PC-9 (cell line): ENCODE measurements around the gene SALL3. TPM values are rescaled to one million over a fixed set of nuclear protein-coding genes. Genes with fewer than 3 reads are reported as not detected.

Experiments
- BruUV-seq: library from RNA; stranded (reverse); fragments of 400-500 nt; replicated peaks from 2 replicates; lab custom pipeline; 2021; lab: Mats Ljungman, UMichigan
- CTCF ChIA-PET: fragments of 300-600 bp; sonication (Branson Sonifier 250); formaldehyde crosslinking; loops from one replicate; lab custom pipeline; 2022; ENCODE audit warnings: antibody characterized with exemption; lab: Charles Lee
- POLR2A ChIA-PET: fragments of 300-600 bp; sonication (Branson Sonifier 250); formaldehyde crosslinking; loops from one replicate; lab custom pipeline; 2022; ENCODE audit warnings: antibody characterized with exemption; ENCODE audit not compliant: unreplicated experiment; lab: Charles Lee
- DNase-seq, 2 experiments: peaks; one replicate each; pipeline versions ENCODE4 v3.0.0 to v3.0.0-alpha.2; 2015 to 2022; ENCODE audit warnings: mixed read lengths in 1 of 2
- H2AFZ ChIP-seq: fragments of 200-600 bp; sonication (generic); 2 replicates; pipeline ENCODE4 v1.8.1; 2017; ENCODE audit warnings: antibody characterized with exemption
- H3F3A ChIP-seq: fragments of 200-600 bp; sonication (generic); 2 replicates; pipeline ENCODE4 v1.8.1; 2017; ENCODE audit warnings: antibody characterized with exemption, mild to moderate bottlenecking, low read depth; ENCODE audit not compliant: insufficient read depth
- H3K27ac ChIP-seq: fragments of 200-600 bp; sonication (generic); 2 replicates; pipeline ENCODE4 v1.6.1; 2016; ENCODE audit warnings: mixed run types
- H3K27me3 ChIP-seq: fragments of 200-600 bp; sonication (generic); 2 replicates; pipeline ENCODE4 v1.6.1; 2016; ENCODE audit warnings: low read depth, mixed run types; ENCODE audit not compliant: insufficient read depth
- H3K36me3 ChIP-seq: fragments of 200-600 bp; sonication (generic); 2 replicates; pipeline ENCODE4 v1.6.1; 2016; ENCODE audit warnings: low read depth, mixed run types
- H3K4me1 ChIP-seq: fragments of 200-600 bp; sonication (generic); replicated peaks from 2 replicates; pipeline ENCODE4 v1.6.1; 2016; ENCODE audit warnings: mixed run types; ENCODE audit not compliant: insufficient read depth
- H3K4me2 ChIP-seq: fragments of 200-600 bp; sonication (generic); 2 replicates; pipeline ENCODE4 v1.6.1; 2017; ENCODE audit warnings: mixed run types
- H3K4me3 ChIP-seq: fragments of 200-600 bp; sonication (generic); 2 replicates; pipeline ENCODE4 v1.6.1; 2016; ENCODE audit warnings: mixed run types
- H3K79me2 ChIP-seq: fragments of 200-600 bp; sonication (generic); 2 replicates; pipeline ENCODE4 v1.6.1; 2017; ENCODE audit warnings: low read depth, mixed run types
- H3K9me2 ChIP-seq: fragments of 200-600 bp; sonication (generic); 2 replicates; pipeline ENCODE4 v1.8.1; 2017; ENCODE audit warnings: mild to moderate bottlenecking; ENCODE audit not compliant: insufficient read depth
- H3K9me3 ChIP-seq: fragments of 200-600 bp; sonication (generic); 2 replicates; pipeline ENCODE4 v1.8.1; 2016; ENCODE audit warnings: low read depth; ENCODE audit not compliant: insufficient read depth
- H4K20me1 ChIP-seq: fragments of 200-600 bp; sonication (generic); 2 replicates; pipeline ENCODE4 v1.8.1; 2017; ENCODE audit not compliant: insufficient read depth
- CTCF ChIP-seq: fragments of 200-600 bp; sonication (generic); conservative IDR thresholded peaks from 2 replicates; pipeline ENCODE4 v1.6.1; 2017; ENCODE audit warnings: mixed run types, antibody characterized with exemption, mild to moderate bottlenecking, moderate library complexity
- EZH2 ChIP-seq: fragments of 200-600 bp; sonication (generic); IDR thresholded peaks from 2 replicates; pipeline ENCODE4 v1.8.0; 2017; ENCODE audit warnings: antibody characterized with exemption, low read depth
- intact Hi-C: fragments of 100-400 bp; cut with micrococcal nuclease; formaldehyde crosslinking; loops from one replicate; pipeline ENCODE4 v1.10.0; 2022; ENCODE audit not compliant: unreplicated experiment
- total RNA-seq: library from RNA; stranded (reverse); gene quantifications from 2 replicates; pipeline ENCODE4 v1.2.3, GENCODE V29; 2021

SALL3 gene
- total RNA-seq, 1 experiment from 2014 or later: not detected

GRCh38 chr18:78934551-78935225 lies 44.9 kb upstream of the SALL3 start:
- Histone ChIP-seq H2AFZ (no peak overlapping the region), H3K27ac (no peak overlapping the region), H3K4me2 (no peak overlapping the region), H3K4me1 (no peaks in the 10 kb centered on the region), H3K4me3 (no peak overlapping the region), H3K27me3 (peaks cover 99% of the 10 kb centered on the region), H3K36me3 (no peaks in the 10 kb centered on the region), H3K9me3 (no peaks in the 10 kb centered on the region), H4K20me1 (no peaks in the 10 kb centered on the region), H3K9me2 (no peaks in the 10 kb centered on the region), H3K79me2 (no peaks in the 10 kb centered on the region), H3F3A (no peaks in the 10 kb centered on the region)
- CTCF ChIA-PET: no interaction called here
- intact Hi-C loops: no loop called here
- no peak for DNase-seq
- BruUV-seq: no TSS peak
- POLR2A ChIA-PET: no interaction called here
- TF ChIP-seq EZH2 (0 out of 2 replicates have a peak, but pooled peaks have one; percentile 34), CTCF (no peak)

GRCh38 chr18:78935406-78935805 lies 44.2 kb upstream of the SALL3 start:
- Histone ChIP-seq H3K79me2 (no peaks in the 10 kb centered on the region), H2AFZ (no peak overlapping the region), H3K27me3 (peaks cover 99% of the 10 kb centered on the region), H4K20me1 (no peaks in the 10 kb centered on the region), H3K4me3 (no peak overlapping the region), H3K27ac (no peak overlapping the region), H3K9me2 (no peaks in the 10 kb centered on the region), H3K4me2 (no peak overlapping the region), H3F3A (no peaks in the 10 kb centered on the region), H3K4me1 (no peaks in the 10 kb centered on the region), H3K9me3 (no peaks in the 10 kb centered on the region), H3K36me3 (no peaks in the 10 kb centered on the region)
- POLR2A ChIA-PET: no interaction called here
- intact Hi-C loops: no loop called here
- CTCF ChIA-PET: no interaction called here
- DNase-seq: no peak
- no peak for TF ChIP-seq CTCF
- TF ChIP-seq EZH2: no peak
- no TSS peak for BruUV-seq

- Histone ChIP-seq H2AFZ (no peak overlapping the region), H3K4me2 (no peak overlapping the region), H3K4me3 (no peak overlapping the region), H3K36me3 (no peaks in the 10 kb centered on the region), H3K27me3 (peaks cover 97% of the 10 kb centered on the region), H3F3A (no peaks in the 10 kb centered on the region), H3K4me1 (no peaks in the 10 kb centered on the region), H3K9me3 (no peaks in the 10 kb centered on the region), H3K27ac (no peak overlapping the region), H4K20me1 (no peaks in the 10 kb centered on the region), H3K9me2 (no peaks in the 10 kb centered on the region), H3K79me2 (no peaks in the 10 kb centered on the region)
- CTCF ChIA-PET: no interaction called here
- intact Hi-C loops: no loop called here
- TF ChIP-seq CTCF: no peak
- no peak for TF ChIP-seq EZH2
- no peak for DNase-seq
- BruUV-seq: no TSS peak
- POLR2A ChIA-PET: no interaction called here
Measured at GRCh38 chr18:78936251-78937005, 43.2 kb upstream of the SALL3 start.
